Left lung (tissue), 10 donors: ENCODE measurements around the gene MRPS27. TPM values are rescaled to one million over a fixed set of nuclear protein-coding genes. Genes with fewer than 3 reads are reported as not detected.

ENCODE experiments used
- ATAC-seq: fragments of 200-7000 bp; cut with Tn5 transposase; one replicate; pipeline ENCODE4 v1.9.1; 2020; ENCODE audit warnings: moderate library complexity
- DNase-seq, 4 donors: peaks; one replicate each; pipeline ENCODE4 v3.0.0-alpha.2; 2013 to 2020
- H3K27ac ChIP-seq, 2 donors: fragments of 200-600 bp; sonication (generic) in 1 of 2; one replicate each; pipeline versions ENCODE4 v1.5.0 to v1.8.0; 2020 to 2021
- H3K27me3 ChIP-seq, 2 donors: fragments of 200-600 bp; sonication (generic) in 1 of 2; one replicate each; pipeline versions ENCODE4 v1.5.0 to v1.8.0; 2020 to 2021
- H3K36me3 ChIP-seq, 2 donors: fragments of 200-600 bp; sonication (generic) in 1 of 2; one replicate each; pipeline versions ENCODE4 v1.5.0 to v1.8.0; 2020 to 2021
- H3K4me1 ChIP-seq, 2 donors: fragments of 200-600 bp; one replicate each; pipeline ENCODE4 v1.8.0; 2021
- H3K4me3 ChIP-seq, 2 donors: fragments of 200-600 bp; sonication (generic) in 1 of 2; one replicate each; pipeline versions ENCODE4 v1.5.0 to v1.8.0; 2020 to 2021; ENCODE audit warnings: mild to moderate bottlenecking in 1 of 2
- H3K9me3 ChIP-seq, 2 donors: fragments of 200-600 bp; sonication (generic) in 1 of 2; one replicate each; pipeline versions ENCODE4 v1.5.0 to v1.8.0; 2020 to 2021
- CTCF ChIP-seq, 2 donors: fragments of 200-600 bp; sonication (generic) in 1 of 2; IDR thresholded peaks; one replicate each; pipeline versions ENCODE4 v1.5.0 to v1.8.0; 2021; ENCODE audit warnings: antibody characterized with exemption in 2 of 2
- intact Hi-C, 2 donors: fragments of 100-400 bp; cut with DNase I; formaldehyde crosslinking; loops; one replicate each; pipeline versions ENCODE4 v1.11.2 to v1.14.2; 2022
- polyA plus RNA-seq, 6 donors: library from polyadenylated mRNA; unstranded; fragments of 120-200 nt; gene quantifications; one replicate each; pipeline ENCODE4 v1.2.1, GENCODE V29; 2013; ENCODE audit not compliant: insufficient read length in 6 of 6
- total RNA-seq, 2 donors: library from RNA; stranded (reverse); fragmentation: NEBNext Ultra II Directional; extraction: Animal tissue kit (Norgen Biotek cat#: 25700); gene quantifications; one replicate each; pipeline ENCODE4 v1.2.1, GENCODE V29; 2021
- donor health status: DM: no; HTN: yes; CAD: no.
- donor health status: DM: no; HTN: no; CAD: no.

Gene MRPS27
- total and polyA plus RNA-seq, 8 donors = 44.1 to 79.8 (median 65.4) TPM

DNA sequence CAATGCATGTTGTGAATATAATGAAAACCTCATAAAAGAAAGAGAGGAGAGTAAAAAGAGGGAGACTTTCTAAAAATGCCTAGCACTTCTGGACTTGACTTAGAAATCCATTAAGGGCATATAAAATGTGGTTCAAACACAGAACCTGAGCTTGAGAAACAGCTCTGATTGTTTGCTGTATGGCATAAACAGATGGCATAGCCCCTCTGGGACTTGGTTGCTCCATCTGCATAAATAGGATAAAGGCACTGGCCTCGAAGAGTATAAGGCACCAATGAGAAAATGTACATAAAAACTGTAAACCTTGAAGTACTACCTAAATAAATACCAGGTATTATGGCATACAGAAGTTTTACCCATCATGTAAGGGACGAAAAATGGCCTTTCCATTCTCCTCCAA, 23.8 kb downstream of the MRPS27 start:
- Histone ChIP-seq H3K9me3 (no peaks in the 10 kb centered on the region), H3K4me1 (peaks cover 0 to 5% of the 10 kb centered on the region in 2 donors), H3K4me3 (no peak overlapping the region), H3K36me3 (peaks cover 0 to 29% of the 10 kb centered on the region in 2 donors), H3K27me3 (no peaks in the 10 kb centered on the region), H3K27ac (no peak overlapping the region)
- TF ChIP-seq CTCF (IDR thresholded peaks at IDR 0.05) = no peak
- intact Hi-C loops = loop anchor here in 1 of 2 donors (10.0 kb wide), 1 partner anchor 151 kb away; no protein-coding TSS in a partner anchor
- ATAC-seq (no peak), DNase-seq (no peak)

GRCh38 chr5:72295539-72295938, 24.5 kb downstream of the MRPS27 start:
- no peaks in the 10 kb centered on the region for H3K9me3 ChIP-seq
- H3K27me3 ChIP-seq = no peaks in the 10 kb centered on the region
- H3K36me3 ChIP-seq = peaks cover 0 to 32% of the 10 kb centered on the region in 2 donors
- intact Hi-C loops = loop anchor here in 1 of 2 donors (10.0 kb wide), 1 partner anchor 151 kb away; no protein-coding TSS in a partner anchor
- ATAC-seq = no peak
- H3K27ac ChIP-seq = no peak overlapping the region
- no peak for TF ChIP-seq CTCF (IDR thresholded peaks at IDR 0.05)
- H3K4me3 ChIP-seq = no peak overlapping the region
- H3K4me1 ChIP-seq = peaks cover 0 to 5% of the 10 kb centered on the region in 2 donors
- no peak for DNase-seq

- Histone ChIP-seq H3K4me3 (no peak overlapping the region), H3K4me1 (peaks cover 0 to 5% of the 10 kb centered on the region in 2 donors), H3K27me3 (no peaks in the 10 kb centered on the region), H3K36me3 (peaks cover 0 to 43% of the 10 kb centered on the region in 2 donors), H3K9me3 (no peaks in the 10 kb centered on the region), H3K27ac (no peak overlapping the region)
- DNase-seq = no peak
- no peak for ATAC-seq
- intact Hi-C loops = loop anchor here in 1 of 2 donors (10.0 kb wide), 1 partner anchor 150 kb away; no protein-coding TSS in a partner anchor
- no peak for TF ChIP-seq CTCF (IDR thresholded peaks at IDR 0.05)
Measured at GRCh38 chr5:72294473-72294872, 25.6 kb downstream of the MRPS27 start.

DNA sequence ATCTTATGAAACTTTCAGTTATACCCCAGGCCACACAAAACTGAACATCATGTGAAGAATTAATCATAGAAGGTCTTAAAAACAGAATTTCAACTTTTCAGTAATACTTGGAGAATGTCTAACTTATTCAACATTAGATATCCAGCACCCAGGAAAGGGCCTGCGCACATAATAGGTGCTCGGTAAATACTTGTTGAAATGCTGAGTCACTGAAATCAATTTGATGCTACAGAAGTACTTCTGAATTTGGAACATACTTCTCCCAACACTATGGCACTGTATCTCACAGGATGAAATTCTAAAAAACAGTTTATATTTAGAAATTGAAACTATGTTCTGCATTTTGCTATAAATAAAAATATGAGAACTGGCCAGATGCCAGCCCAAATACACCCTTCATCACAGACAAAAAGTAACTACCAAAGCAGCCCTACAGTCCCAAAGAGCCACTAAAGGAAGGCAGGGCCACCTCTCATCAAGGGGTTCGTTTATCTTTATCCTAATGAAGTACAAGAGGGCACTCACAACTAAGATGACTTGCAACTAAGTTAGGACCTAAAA, 26.5 kb downstream of the MRPS27 start:
- no peak for ATAC-seq
- no peak for DNase-seq
- H3K27me3 ChIP-seq = no peaks in the 10 kb centered on the region
- H3K4me3 ChIP-seq = no peak overlapping the region
- no peak for TF ChIP-seq CTCF (IDR thresholded peaks at IDR 0.05)
- H3K9me3 ChIP-seq = no peaks in the 10 kb centered on the region
- H3K36me3 ChIP-seq = peaks cover 0 to 50% of the 10 kb centered on the region in 2 donors
- intact Hi-C loops = loop anchor here in 1 of 2 donors (10.0 kb wide), 1 partner anchor 149 kb away; no protein-coding TSS in a partner anchor
- H3K4me1 ChIP-seq = peaks cover 0 to 5% of the 10 kb centered on the region in 2 donors
- no peak overlapping the region for H3K27ac ChIP-seq

GRCh38 chr5:72292411-72292810, 27.6 kb downstream of the MRPS27 start:
- TF ChIP-seq CTCF (IDR thresholded peaks at IDR 0.05) = no peak
- H3K27me3 ChIP-seq = no peaks in the 10 kb centered on the region
- no peak overlapping the region for H3K4me3 ChIP-seq
- H3K4me1 ChIP-seq = peaks cover 0 to 5% of the 10 kb centered on the region in 2 donors
- intact Hi-C loops = loop anchor here in 1 of 2 donors (10.0 kb wide), 1 partner anchor 148 kb away; no protein-coding TSS in a partner anchor
- no peak overlapping the region for H3K27ac ChIP-seq
- no peaks in the 10 kb centered on the region for H3K9me3 ChIP-seq
- ATAC-seq (no peak), DNase-seq (no peak)
- H3K36me3 ChIP-seq = peaks cover 0 to 50% of the 10 kb centered on the region in 2 donors
